Mesenchymal stem cell (in vitro differentiated cells and primary cell): Measurements from ENCODE around the gene PTRHD1.
A peak's percentile ranks its signal among the peaks of the same experiment; 100 is the strongest.
"Not testable (repeated sequence)": the region's sequence is repeated elsewhere in the genome, so short reads cannot be mapped to it uniquely, and the experiment has no call there.

Experiments
- DNase-seq: peaks from one replicate; pipeline ENCODE4 v3.0.0-alpha.2; 2013
- H2AFZ ChIP-seq: one replicate; pipeline ENCODE4 v1.6.1; 2013; ENCODE audit warnings: low read depth, mild to moderate bottlenecking, control low read depth, inconsistent platforms, low read length, moderate library complexity
- H2AK5ac ChIP-seq: 2 replicates; pipeline ENCODE4 v1.6.1; 2013; ENCODE audit warnings: low read length, moderate library complexity, mild to moderate bottlenecking, inconsistent platforms; ENCODE audit not compliant: severe bottlenecking
- H2BK120ac ChIP-seq: one replicate; pipeline ENCODE4 v1.6.1; 2013; ENCODE audit warnings: low read depth, mild to moderate bottlenecking, inconsistent platforms, low read length, moderate library complexity
- H2BK12ac ChIP-seq, 2 experiments: one replicate each; pipeline ENCODE4 v1.6.1; 2013; ENCODE audit warnings: inconsistent platforms in 2 of 2, low read length in 2 of 2, mild to moderate bottlenecking in 2 of 2, moderate library complexity in 2 of 2, control low read depth in 1 of 2
- H2BK15ac ChIP-seq: one replicate; pipeline ENCODE4 v1.6.1; 2013; ENCODE audit warnings: mild to moderate bottlenecking, low read depth, inconsistent platforms; ENCODE audit not compliant: poor library complexity, severe bottlenecking
- H2BK5ac ChIP-seq: 2 replicates; pipeline ENCODE4 v1.6.1; 2013; ENCODE audit warnings: low read depth, mild to moderate bottlenecking, low read length, control low read depth, inconsistent platforms; ENCODE audit not compliant: poor library complexity, severe bottlenecking
- H3K14ac ChIP-seq, 2 experiments: one replicate each; pipeline ENCODE4 v1.6.1; 2013; ENCODE audit warnings: inconsistent platforms in 2 of 2, low read length in 2 of 2, control low read depth in 1 of 2, mild to moderate bottlenecking in 1 of 2, moderate library complexity in 1 of 2
- H3K18ac ChIP-seq, 2 experiments: one replicate each; pipeline ENCODE4 v1.6.1; 2013; ENCODE audit warnings: inconsistent platforms in 2 of 2, low read length in 2 of 2, control low read depth in 1 of 2, low read depth in 1 of 2, mild to moderate bottlenecking in 1 of 2
- H3K23ac ChIP-seq, 2 experiments: one replicate each; pipeline ENCODE4 v1.6.1; 2013; ENCODE audit warnings: inconsistent platforms in 2 of 2, low read length in 2 of 2, mild to moderate bottlenecking in 2 of 2, moderate library complexity in 2 of 2, control low read depth in 1 of 2
- H3K27ac ChIP-seq: 2 replicates; pipeline ENCODE4 v1.5.1; 2013; ENCODE audit warnings: mild to moderate bottlenecking, moderate library complexity, low read length, control low read depth, inconsistent platforms; ENCODE audit not compliant: poor library complexity, severe bottlenecking
- H3K27me3 ChIP-seq, 2 experiments: 2 replicates each; pipeline versions ENCODE4 v1.6.1 to v1.7.0; 2013; ENCODE audit warnings: low read length in 2 of 2, mild to moderate bottlenecking in 2 of 2, moderate library complexity in 2 of 2, control low read depth in 1 of 2, inconsistent platforms in 1 of 2; ENCODE audit not compliant: control insufficient read depth in 1 of 2, insufficient read depth in 1 of 2
- H3K36me3 ChIP-seq, 2 experiments: 2 replicates each; pipeline versions ENCODE4 v1.6.1 to v1.7.0; 2013; ENCODE audit warnings: low read length in 2 of 2, control low read depth in 1 of 2, inconsistent platforms in 1 of 2, low read depth in 1 of 2, mild to moderate bottlenecking in 1 of 2; ENCODE audit not compliant: insufficient read depth in 2 of 2, control insufficient read depth in 1 of 2
- H3K4ac ChIP-seq, 2 experiments: one replicate each; pipeline ENCODE4 v1.6.1; 2013; ENCODE audit warnings: inconsistent platforms in 2 of 2, low read length in 2 of 2, mild to moderate bottlenecking in 2 of 2, moderate library complexity in 2 of 2, control low read depth in 1 of 2, low read depth in 1 of 2
- H3K4me1 ChIP-seq: 2 replicates; pipeline ENCODE4 v1.6.1; 2013; ENCODE audit warnings: low read depth, low read length, control low read depth; ENCODE audit not compliant: control insufficient read depth, insufficient read depth
- H3K4me2 ChIP-seq: 2 replicates; pipeline ENCODE4 v1.6.1; 2013; ENCODE audit warnings: low read length, mild to moderate bottlenecking, inconsistent platforms; ENCODE audit not compliant: poor library complexity, severe bottlenecking
- H3K4me3 ChIP-seq, 2 experiments: 2 replicates each; pipeline versions ENCODE4 v1.5.1 to v1.7.0; 2013; ENCODE audit warnings: low read length in 2 of 2, mild to moderate bottlenecking in 2 of 2, control low read depth in 1 of 2, low read depth in 1 of 2; ENCODE audit not compliant: insufficient read depth in 1 of 2
- H3K79me1 ChIP-seq: replicated peaks from 2 replicates; pipeline ENCODE4 v1.6.1; 2013; ENCODE audit warnings: mild to moderate bottlenecking, control low read depth, low read length, inconsistent platforms; ENCODE audit not compliant: poor library complexity, severe bottlenecking
- H3K9ac ChIP-seq: 2 replicates; pipeline ENCODE4 v1.7.0; 2013; ENCODE audit warnings: mild to moderate bottlenecking, low read length, moderate library complexity
- H3K9me3 ChIP-seq: 2 replicates; pipeline ENCODE4 v1.7.0; 2013; ENCODE audit warnings: mild to moderate bottlenecking, low read length; ENCODE audit not compliant: control insufficient read depth
- H4K8ac ChIP-seq: one replicate; pipeline ENCODE4 v1.6.1; 2013; ENCODE audit warnings: inconsistent platforms, mild to moderate bottlenecking, low read length, moderate library complexity
- H4K91ac ChIP-seq: one replicate; pipeline ENCODE4 v1.6.1; 2013; ENCODE audit warnings: mild to moderate bottlenecking, low read length, inconsistent platforms
- WGBS: methylation state at CpG from one replicate; pipeline ENCODE4 v1.1.7; 2013; ENCODE audit warnings: mixed read lengths; 5-methylcytosine and 5-hydroxymethylcytosine counted together

The PTRHD1 gene

GRCh38 chr2:24836706-24837105 lies 43.5 kb upstream of the PTRHD1 start:
- Histone ChIP-seq H2BK5ac (no peak overlapping the region), H2BK120ac (no peak overlapping the region), H3K14ac (no peak overlapping the region), H4K8ac (no peak overlapping the region), H3K9ac (no peak overlapping the region), H4K91ac (no peak overlapping the region), H2BK15ac (no peak overlapping the region), H3K9me3 (no peaks in the 10 kb centered on the region), H3K27me3 (no peaks in the 10 kb centered on the region), H2AK5ac (no peak overlapping the region), H2AFZ (no peak overlapping the region), H3K36me3 (peaks cover 32 to 53% of the 10 kb centered on the region in 2 experiments), H3K4ac (no peak overlapping the region), H3K27ac (no peak overlapping the region), H3K4me1 (peaks cover 23% of the 10 kb centered on the region), H3K4me2 (no peak overlapping the region), H3K23ac (no peak overlapping the region), H3K4me3 (no peak overlapping the region), H2BK12ac (no peak overlapping the region), H3K18ac (no peak overlapping the region), H3K79me1 (no peaks in the 10 kb centered on the region)
- no peak for DNase-seq
- 94% methylated on average over 9 of the region's 9 CpGs for WGBS

- over 99% methylated on average over 8 of the region's 8 CpGs for WGBS
These were observed 43.0 kb upstream of the PTRHD1 start for GRCh38 chr2:24836206-24836605.

GRCh38 chr2:24835411-24835810 lies 42.2 kb upstream of the PTRHD1 start:
- H3K79me1 ChIP-seq, H3K9me3 ChIP-seq, H3K14ac ChIP-seq, H2BK12ac ChIP-seq, H3K23ac ChIP-seq, H3K18ac ChIP-seq, H2BK5ac ChIP-seq, H2BK15ac ChIP-seq, H3K27ac ChIP-seq, H4K91ac ChIP-seq, H3K4me2 ChIP-seq, H2BK120ac ChIP-seq, H2AFZ ChIP-seq, H3K9ac ChIP-seq, H2AK5ac ChIP-seq, H3K27me3 ChIP-seq, H4K8ac ChIP-seq, H3K4ac ChIP-seq, H3K4me3 ChIP-seq: not testable (repeated sequence)
- peaks cover 23% of the 10 kb centered on the region for H3K4me1 ChIP-seq
- H3K36me3 ChIP-seq: peaks cover 35 to 44% of the 10 kb centered on the region in 2 experiments
- DNase-seq: peak; percentile 35
- 49% methylated on average over 7 of the region's 8 CpGs for WGBS

More at GRCh38 chr2:24836206-24836605, 43.0 kb upstream of the PTRHD1 start:
- Histone ChIP-seq H3K36me3 (peaks cover 32 to 49% of the 10 kb centered on the region in 2 experiments), H3K27me3 (no peaks in the 10 kb centered on the region), H3K23ac (no peak overlapping the region), H3K4ac (no peak overlapping the region), H2AFZ (no peak overlapping the region), H4K91ac (no peak overlapping the region), H3K79me1 (no peaks in the 10 kb centered on the region), H2BK120ac (no peak overlapping the region), H2BK5ac (no peak overlapping the region), H2AK5ac (no peak overlapping the region), H4K8ac (no peak overlapping the region), H3K4me1 (peaks cover 23% of the 10 kb centered on the region), H3K4me3 (no peak overlapping the region), H2BK12ac (no peak overlapping the region), H2BK15ac (no peak overlapping the region), H3K27ac (no peak overlapping the region), H3K9me3 (no peaks in the 10 kb centered on the region), H3K9ac (no peak overlapping the region), H3K4me2 (no peak overlapping the region), H3K18ac (no peak overlapping the region), H3K14ac (no peak overlapping the region)
- no peak for DNase-seq

- Histone ChIP-seq H3K14ac (no peak overlapping the region), H3K79me1 (no peaks in the 10 kb centered on the region), H4K91ac (no peak overlapping the region), H2BK5ac (no peak overlapping the region), H2BK120ac (no peak overlapping the region), H3K4me1 (peaks cover 22% of the 10 kb centered on the region), H2BK15ac (no peak overlapping the region), H4K8ac (no peak overlapping the region), H2AK5ac (no peak overlapping the region), H3K9ac (no peak overlapping the region), H3K27ac (no peak overlapping the region), H3K4me3 (no peak overlapping the region), H3K9me3 (no peaks in the 10 kb centered on the region), H3K27me3 (no peaks in the 10 kb centered on the region), H3K36me3 (peaks cover 37 to 42% of the 10 kb centered on the region in 2 experiments), H2BK12ac (no peak overlapping the region), H3K4me2 (no peak overlapping the region), H3K23ac (no peak overlapping the region), H3K4ac (no peak overlapping the region), H2AFZ (no peak overlapping the region), H3K18ac (no peak overlapping the region)
- no peak for DNase-seq
- 96% methylated on average over 20 of the region's 20 CpGs for WGBS
These were observed 41.7 kb upstream of the PTRHD1 start for GRCh38 chr2:24834733-24835395.
